Chondrocyte (in vitro differentiated cells): ENCODE results near the gene DNAJC1. TPM values are rescaled to one million over a fixed set of nuclear protein-coding genes. Genes with fewer than 3 reads are reported as not detected.

ENCODE experiments used
- DNase-seq: peaks from one replicate; pipeline ENCODE4 v3.0.0; 2021; ENCODE audit warnings: mixed read lengths, low spot score
- H3K27ac Mint-ChIP-seq: one replicate; pipeline ENCODE4 v1.8.0; 2021; ENCODE audit warnings: mild to moderate bottlenecking, moderate library complexity, mixed read lengths; ENCODE audit not compliant: unreplicated experiment
- H3K27me3 Mint-ChIP-seq: 2 replicates; pipeline ENCODE4 v1.8.0; 2021; ENCODE audit warnings: low read depth, mixed read lengths
- H3K36me3 Mint-ChIP-seq: 2 replicates; pipeline ENCODE4 v1.8.0; 2021; ENCODE audit warnings: low read depth, mixed read lengths
- H3K4me1 Mint-ChIP-seq: 2 replicates; pipeline ENCODE4 v1.8.0; 2021; ENCODE audit warnings: low read depth, mild to moderate bottlenecking, mixed read lengths
- H3K4me3 Mint-ChIP-seq: one replicate; pipeline ENCODE4 v1.8.0; 2021; ENCODE audit warnings: mild to moderate bottlenecking, moderate library complexity, mixed read lengths; ENCODE audit not compliant: unreplicated experiment
- H3K9me3 Mint-ChIP-seq: 2 replicates; pipeline ENCODE4 v1.8.0; 2021; ENCODE audit warnings: low read depth, mixed read lengths
- CTCF ChIP-seq: fragments of 200-600 bp; sonication (generic); IDR thresholded peaks from 2 replicates; pipeline ENCODE4 v1.5.0; 2021; ENCODE audit warnings: antibody characterized with exemption, mild to moderate bottlenecking, moderate library complexity
- total RNA-seq: library from RNA; stranded (reverse); gene quantifications from 3 replicates; pipeline ENCODE4 v1.2.1, GENCODE V29; 2021

DNAJC1 gene
- total RNA-seq, 1 donor from 2014 or later = 45.1 TPM

- no peak overlapping the region for H3K27ac Mint-ChIP-seq
- no peaks in the 10 kb centered on the region for H3K9me3 Mint-ChIP-seq
- no peaks in the 10 kb centered on the region for H3K27me3 Mint-ChIP-seq
- no peak for TF ChIP-seq CTCF
- no peak overlapping the region for H3K4me3 Mint-ChIP-seq
- H3K36me3 Mint-ChIP-seq = no peaks in the 10 kb centered on the region
- peaks cover 19% of the 10 kb centered on the region for H3K4me1 Mint-ChIP-seq
- DNase-seq = no peak
Observed at GRCh38 chr10:21972584-21972983, 30.9 kb downstream of the DNAJC1 start.

- no peak for DNase-seq
- H3K27ac Mint-ChIP-seq = peak overlapping the region; percentile 36
- no peaks in the 10 kb centered on the region for H3K27me3 Mint-ChIP-seq
- H3K4me1 Mint-ChIP-seq = peaks cover 9% of the 10 kb centered on the region
- H3K9me3 Mint-ChIP-seq = peaks cover 12% of the 10 kb centered on the region
- no peak overlapping the region for H3K4me3 Mint-ChIP-seq
- peaks cover 2% of the 10 kb centered on the region for H3K36me3 Mint-ChIP-seq
- no peak for TF ChIP-seq CTCF
Observed at GRCh38 chr10:21969326-21970287, 33.9 kb downstream of the DNAJC1 start.

- Mint-ChIP-seq H3K9me3 (peaks cover 13% of the 10 kb centered on the region), H3K4me1 (peaks cover 4% of the 10 kb centered on the region), H3K27ac (no peak overlapping the region), H3K4me3 (no peak overlapping the region), H3K27me3 (no peaks in the 10 kb centered on the region), H3K36me3 (peaks cover 2% of the 10 kb centered on the region)
- DNase-seq = no peak
- no peak for TF ChIP-seq CTCF
Observed at GRCh38 chr10:21964983-21965665, 38.4 kb downstream of the DNAJC1 start.

- H3K4me1 Mint-ChIP-seq = peaks cover 2% of the 10 kb centered on the region
Observed at GRCh38 chr10:21962358-21962757, 41.2 kb downstream of the DNAJC1 start.

More at GRCh38 chr10:21962358-21962757, 41.2 kb downstream of the DNAJC1 start:
- Mint-ChIP-seq H3K4me3 (no peak overlapping the region), H3K36me3 (peaks cover 2% of the 10 kb centered on the region), H3K27me3 (no peaks in the 10 kb centered on the region), H3K27ac (no peak overlapping the region), H3K9me3 (peaks cover 13% of the 10 kb centered on the region)
- DNase-seq = no peak
- no peak for TF ChIP-seq CTCF
